Fibroblast of skin of right quadriceps (primary cell): ENCODE measurements around the gene PHTF1.
"Not testable (repeated sequence)": the region's sequence is repeated elsewhere in the genome, so short reads cannot be mapped to it uniquely, and the experiment has no call there.

Source experiments
- DNase-seq: peaks from one replicate; pipeline ENCODE4 v3.0.0-alpha.2; 2013

PHTF1 gene

GRCh38 chr1:113770031-113770430 lies 10.7 kb upstream of the PHTF1 start:
- no peak for DNase-seq

GRCh38 chr1:113769601-113769970 lies 10.3 kb upstream of the PHTF1 start:
- no peak for DNase-seq

- no peak for DNase-seq
These were observed 9.8 kb upstream of the PHTF1 start for GRCh38 chr1:113768916-113769600.

- DNase-seq = peak; percentile 39
These were observed 6.3 kb upstream of the PHTF1 start for GRCh38 chr1:113765306-113766230.

- no peak for DNase-seq
These were observed 4.4 kb upstream of the PHTF1 start for GRCh38 chr1:113763661-113764060.

- DNase-seq = no peak
These were observed 2.7 kb upstream of the PHTF1 start for GRCh38 chr1:113761937-113762336.

GRCh38 chr1:113760102-113761080 lies 1.1 kb upstream of the PHTF1 start:
- no peak for DNase-seq

- DNase-seq = peak; percentile 32
These were observed 504 bp downstream of the PHTF1 start for GRCh38 chr1:113758631-113759332.

GRCh38 chr1:113756461-113756860 lies 2.8 kb downstream of the PHTF1 start:
- no peak for DNase-seq

- not testable (repeated sequence) for DNase-seq
These were observed 6.0 kb downstream of the PHTF1 start for GRCh38 chr1:113753333-113753732.

GRCh38 chr1:113751516-113751915 lies 7.8 kb downstream of the PHTF1 start:
- DNase-seq = no peak

GRCh38 chr1:113751114-113751513 lies 8.2 kb downstream of the PHTF1 start:
- no peak for DNase-seq

GRCh38 chr1:113749402-113749801 lies 9.9 kb downstream of the PHTF1 start:
- DNase-seq = no peak

- peak; percentile 58 for DNase-seq
These were observed 11.9 kb downstream of the PHTF1 start for GRCh38 chr1:113747376-113747775.

GRCh38 chr1:113745425-113745824 lies 13.9 kb downstream of the PHTF1 start:
- no peak for DNase-seq

- no peak for DNase-seq
These were observed 15.2 kb downstream of the PHTF1 start for GRCh38 chr1:113744114-113744513.

- no peak for DNase-seq
These were observed 16.8 kb downstream of the PHTF1 start for GRCh38 chr1:113742515-113742914.

- DNase-seq = no peak
These were observed 24.8 kb downstream of the PHTF1 start for GRCh38 chr1:113734357-113735055.

- no peak for DNase-seq
These were observed 26.5 kb downstream of the PHTF1 start for GRCh38 chr1:113732802-113733201.

GRCh38 chr1:113721010-113721409 lies 38.3 kb downstream of the PHTF1 start:
- no peak for DNase-seq

GRCh38 chr1:113718621-113719020 lies 40.7 kb downstream of the PHTF1 start:
- DNase-seq = not testable (repeated sequence)

- DNase-seq = not testable (repeated sequence)
These were observed 41.8 kb downstream of the PHTF1 start for GRCh38 chr1:113717506-113717905.
